CD4-positive, alpha-beta T cell treated with Interleukin-6 for 4 hours (primary cell): ENCODE data around the gene TPK1.
A peak's percentile ranks its signal among the peaks of the same experiment; 100 is the strongest.
"Not testable (repeated sequence)": the region's sequence is repeated elsewhere in the genome, so short reads cannot be mapped to it uniquely, and the experiment has no call there.

Experiments
- DNase-seq: peaks from one replicate; pipeline ENCODE4 v3.0.0-alpha.2; 2020; ENCODE audit warnings: mixed read lengths

The TPK1 gene

DNA sequence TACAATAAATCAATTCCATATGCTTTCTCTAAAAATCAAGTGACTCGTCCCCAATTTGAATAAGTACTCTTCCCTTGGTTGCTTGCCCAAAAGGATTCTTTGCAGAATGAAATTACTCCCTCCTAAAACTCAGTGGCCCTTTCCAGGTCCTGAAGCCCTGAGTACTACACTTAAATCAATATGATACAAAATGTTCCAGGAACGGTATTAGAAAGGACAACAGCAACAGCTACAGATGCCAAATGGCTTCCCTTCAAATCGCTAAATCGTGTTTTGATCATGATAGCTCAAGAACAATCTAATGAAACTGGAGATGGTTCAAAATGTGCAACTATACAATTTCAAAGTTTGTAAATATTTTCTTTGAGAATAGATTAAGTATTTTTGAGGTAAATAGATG is 59.4 kb downstream of the TPK1 start:
- DNase-seq = no peak

GRCh38 chr7:144775749-144776148 is 60.1 kb downstream of the TPK1 start:
- DNase-seq = no peak

- no peak for DNase-seq
These were observed 63.9 kb downstream of the TPK1 start for GRCh38 chr7:144771927-144772326.

GRCh38 chr7:144771174-144771573 is 64.7 kb downstream of the TPK1 start:
- DNase-seq = no peak

DNA sequence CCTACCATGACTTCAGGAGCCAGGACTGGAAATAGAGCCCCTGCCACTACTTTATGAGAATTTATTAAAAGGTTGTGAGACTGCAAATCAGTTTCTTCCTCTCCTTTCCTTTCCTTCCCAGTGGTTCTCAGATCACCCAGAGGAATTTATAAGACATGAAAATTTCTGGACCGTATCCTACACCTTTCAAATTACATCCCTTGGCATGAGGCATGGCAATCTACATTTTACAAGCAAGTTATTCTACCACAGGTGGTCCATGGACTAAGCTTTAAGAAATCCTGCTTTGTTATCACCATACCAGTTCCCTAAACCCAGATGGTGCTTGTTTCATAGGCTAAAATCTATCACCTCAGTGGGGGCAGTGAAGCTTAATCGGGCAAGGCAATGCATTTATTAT is 66.5 kb downstream of the TPK1 start:
- no peak for DNase-seq

DNA sequence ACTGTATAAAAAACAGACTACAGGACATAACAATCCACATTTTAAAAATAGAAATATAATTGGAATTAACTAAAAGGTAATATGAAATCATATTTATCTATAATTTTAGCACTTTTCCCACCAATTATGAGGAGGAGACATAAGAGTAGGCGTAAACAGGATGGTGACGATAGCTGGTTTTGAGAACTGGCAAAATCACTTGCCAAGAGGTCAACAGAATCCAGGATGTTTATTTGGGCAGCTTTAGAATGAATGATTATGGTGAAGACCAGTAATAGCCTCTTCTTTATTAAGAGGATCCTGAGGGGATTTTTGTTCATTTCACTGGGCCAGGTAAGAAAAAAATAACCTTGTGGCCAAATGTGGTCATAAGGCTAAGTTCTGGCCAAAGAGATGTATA is 67.2 kb downstream of the TPK1 start:
- DNase-seq = no peak

DNA sequence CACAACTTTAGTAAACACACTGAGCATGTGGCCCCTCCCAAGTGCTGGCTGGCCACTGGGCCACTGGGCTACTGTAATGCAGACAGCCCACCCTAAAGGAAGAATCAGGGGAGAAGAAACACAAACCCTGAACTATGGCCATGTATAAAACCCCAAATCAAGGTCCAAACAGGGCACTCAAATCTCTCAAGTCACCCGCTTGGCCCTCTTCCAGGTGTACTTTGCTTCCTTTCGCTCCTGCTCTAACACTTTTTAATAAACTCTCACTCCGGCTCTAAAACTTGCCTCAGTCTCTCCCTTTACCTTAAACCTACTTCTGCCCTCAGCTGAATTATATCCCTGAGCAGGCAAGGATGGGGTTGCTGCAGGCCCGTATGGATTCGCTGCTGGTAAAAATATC is 72.6 kb downstream of the TPK1 start:
- no peak for DNase-seq

DNA sequence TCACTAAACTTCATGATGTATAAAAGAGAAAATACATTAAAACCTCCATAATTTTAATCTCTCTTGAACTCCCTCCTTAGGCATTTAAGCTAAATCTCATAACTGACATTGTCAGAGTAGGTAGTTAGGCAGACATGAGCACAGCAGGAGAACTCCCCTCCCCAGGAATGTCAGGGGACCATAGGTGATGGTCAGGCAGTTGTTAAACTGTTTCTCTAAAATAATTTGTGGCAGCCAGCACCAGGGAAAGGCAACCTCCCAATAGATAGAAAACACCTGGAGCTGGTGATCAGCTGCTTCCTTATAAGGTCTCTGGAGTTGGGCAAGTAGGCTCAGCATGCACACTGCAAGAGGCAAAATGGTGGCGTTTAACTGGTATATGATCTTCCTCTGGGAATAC is 73.0 kb downstream of the TPK1 start:
- DNase-seq = no peak

DNA sequence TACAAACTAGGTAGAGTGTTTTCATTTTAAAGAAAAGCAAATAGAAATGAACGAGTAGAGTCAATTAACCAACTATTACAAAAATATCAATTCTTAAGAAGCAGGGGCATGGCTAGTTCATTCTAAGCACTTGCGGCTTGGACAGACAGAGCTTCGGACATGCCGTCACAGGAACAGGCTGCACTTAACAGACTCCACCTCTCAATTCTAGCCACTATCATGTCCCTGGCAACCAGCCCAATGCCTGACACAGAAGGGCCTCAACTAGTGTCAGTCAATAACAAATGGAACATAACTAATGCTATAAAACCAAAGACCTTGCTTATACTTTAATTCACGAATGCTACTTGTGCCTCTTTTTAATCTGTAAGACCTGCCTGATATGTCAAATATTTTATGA is 74.4 kb downstream of the TPK1 start:
- no peak for DNase-seq

DNA sequence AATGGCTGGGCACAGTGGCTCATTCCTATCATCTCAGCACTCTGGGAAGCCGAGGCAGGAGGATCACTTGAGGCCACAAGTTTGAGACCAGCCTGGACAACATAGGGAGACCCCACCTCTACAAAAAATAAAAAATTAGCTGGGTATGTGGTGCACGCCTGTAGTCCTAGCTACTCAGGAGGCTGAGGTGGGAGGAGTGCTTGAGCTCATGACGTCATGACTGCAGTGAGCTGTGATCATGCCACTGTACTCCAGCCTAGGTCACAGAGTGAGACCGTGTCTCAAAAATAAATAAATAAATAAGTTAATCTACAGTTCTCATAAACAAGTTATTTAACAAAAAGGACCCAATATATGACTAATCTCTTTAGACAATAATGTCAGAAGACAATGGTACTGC is 76.2 kb downstream of the TPK1 start:
- DNase-seq = no peak

GRCh38 chr7:144747936-144748335 is 87.9 kb downstream of the TPK1 start:
- no peak for DNase-seq

DNA sequence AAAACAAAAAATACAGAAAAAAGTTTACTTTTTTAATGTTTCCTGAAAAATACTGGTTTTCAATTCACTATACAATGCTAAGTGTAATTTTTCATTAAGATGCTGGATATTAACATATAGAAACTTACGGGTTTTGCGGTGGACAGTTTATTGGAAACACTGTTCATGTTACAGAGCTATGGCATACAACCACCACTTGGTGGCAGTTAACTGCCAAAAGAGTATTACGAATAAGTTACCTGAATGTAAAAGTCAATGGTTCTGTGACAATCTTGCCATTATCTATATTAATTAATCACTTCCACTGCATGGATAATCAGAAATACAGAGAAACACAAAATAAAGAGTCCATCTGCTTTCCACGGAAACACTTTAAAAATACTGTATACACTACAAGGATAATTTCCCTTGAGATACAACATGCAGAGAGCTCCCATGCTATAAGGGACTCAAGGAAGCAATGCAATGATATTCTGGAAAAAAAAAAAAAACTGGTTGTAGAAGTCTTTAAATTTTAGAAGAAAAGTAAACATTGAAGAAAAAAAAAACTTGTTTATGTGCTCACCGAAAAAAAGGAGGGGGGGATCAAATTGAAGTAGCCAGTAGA is 97.0 kb downstream of the TPK1 start:
- DNase-seq = peak; percentile 33

DNA sequence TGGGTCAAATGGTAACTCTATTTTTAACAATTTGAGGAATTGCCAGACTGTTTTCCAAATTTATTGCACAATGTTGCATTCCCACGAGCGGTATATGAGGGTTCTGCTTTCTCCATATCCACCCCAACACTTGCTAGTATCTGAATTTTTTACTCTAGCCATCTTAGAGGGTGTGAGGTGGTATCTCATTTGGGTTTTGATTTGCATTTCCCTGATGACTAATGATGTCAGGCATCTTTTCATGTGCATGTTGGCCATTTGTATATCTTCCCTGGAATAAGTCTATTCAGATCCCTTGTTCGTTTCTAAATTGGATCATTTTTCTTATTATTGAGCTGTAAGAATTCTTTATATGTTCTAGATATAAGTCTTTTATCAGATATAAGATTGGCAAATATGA is 97.7 kb downstream of the TPK1 start:
- no peak for DNase-seq

GRCh38 chr7:144736880-144737493 is 98.9 kb downstream of the TPK1 start:
- DNase-seq = no peak

GRCh38 chr7:144735505-144736276 is 100.2 kb downstream of the TPK1 start:
- no peak for DNase-seq

DNA sequence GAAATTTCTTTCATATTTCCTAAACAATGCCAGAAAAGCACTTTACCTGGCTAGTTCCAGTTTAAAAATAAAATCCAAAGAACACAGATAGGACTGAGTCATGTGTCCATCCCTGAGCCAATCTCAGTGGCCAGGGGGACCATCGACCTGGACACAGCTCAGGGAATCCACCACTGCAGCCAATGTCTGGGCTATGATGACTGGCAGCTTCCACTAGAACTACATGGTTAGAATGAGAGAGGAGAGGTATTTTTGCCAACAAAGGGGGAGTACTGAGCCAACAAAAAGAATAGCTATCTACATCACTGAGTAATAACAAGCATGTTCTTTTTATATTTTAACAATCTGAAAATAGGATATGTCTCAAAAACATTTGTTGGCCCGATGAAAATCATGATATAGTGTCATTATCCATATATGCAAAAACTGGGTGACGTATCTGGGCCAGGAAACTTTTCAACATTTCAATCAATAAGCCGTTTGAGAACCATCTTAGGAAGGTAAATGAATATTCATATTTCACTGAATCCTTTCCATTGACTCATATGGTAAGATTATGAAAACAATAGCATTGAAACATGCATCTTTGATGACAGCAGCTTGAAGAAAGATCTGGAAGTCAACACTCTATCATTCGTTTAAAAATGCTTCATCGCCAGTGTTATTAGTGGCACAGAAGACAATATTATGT is 104.0 kb downstream of the TPK1 start:
- DNase-seq = no peak

DNA sequence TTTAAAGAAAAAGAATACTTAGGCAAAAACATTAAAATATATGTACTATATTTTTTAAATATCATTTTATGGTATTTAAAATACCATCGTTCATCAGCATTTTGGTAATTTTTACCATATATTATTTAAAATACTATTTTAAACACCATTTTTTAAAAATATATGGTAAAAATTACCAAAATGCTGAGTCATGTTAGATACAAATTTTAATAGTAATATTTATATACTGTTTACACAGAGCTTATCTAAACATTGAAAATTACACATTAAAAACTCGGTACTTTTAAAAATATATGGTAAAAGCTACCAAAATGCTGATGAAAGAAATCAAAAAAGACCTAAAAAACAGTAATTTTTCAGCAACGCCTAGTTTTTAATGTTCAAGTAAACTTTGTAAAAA is 105.6 kb downstream of the TPK1 start:
- no peak for DNase-seq

GRCh38 chr7:144729226-144729625 is 106.6 kb downstream of the TPK1 start:
- no peak for DNase-seq

GRCh38 chr7:144728551-144728950 is 107.3 kb downstream of the TPK1 start:
- no peak for DNase-seq

DNA sequence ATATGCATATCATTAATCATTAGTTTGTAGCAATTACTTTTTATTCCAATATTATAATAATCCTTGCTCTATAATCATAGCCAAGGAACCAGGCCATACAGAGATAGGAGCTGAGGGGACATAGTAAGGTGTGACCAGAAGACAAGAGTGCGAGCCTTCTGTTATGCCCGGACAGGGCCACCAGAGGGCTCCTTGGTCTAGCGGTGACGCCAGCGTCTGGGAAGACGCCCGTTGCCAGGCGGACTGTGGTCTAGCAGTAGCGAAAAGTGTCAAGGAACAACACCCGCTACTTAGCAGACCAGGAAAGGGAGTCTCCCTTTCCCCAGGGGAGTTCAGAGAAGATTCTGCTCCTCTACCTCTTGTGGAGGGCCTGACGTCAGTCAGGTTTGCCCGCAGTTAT is 109.0 kb downstream of the TPK1 start:
- not testable (repeated sequence) for DNase-seq

- no peak for DNase-seq
These were observed 110.8 kb downstream of the TPK1 start for GRCh38 chr7:144725070-144725469.

- DNase-seq = no peak
These were observed 112.6 kb downstream of the TPK1 start for GRCh38 chr7:144723301-144723700.

- no peak for DNase-seq
These were observed 115.1 kb downstream of the TPK1 start for GRCh38 chr7:144720710-144721109.

GRCh38 chr7:144720149-144720548 is 115.7 kb downstream of the TPK1 start:
- DNase-seq = no peak
